ENCODE measurements around the gene WDFY2. TPM values are rescaled to one million over a fixed set of nuclear protein-coding genes. Genes with fewer than 3 reads are reported as not detected.

The WDFY2 gene
- total and polyA plus RNA-seq, 2 of the 13 experiments (the other 11 are each of a cell fraction or from before 2014, with no cell fraction given) = 22.6 to 27.0 TPM

GRCh38 chr13:51643882-51644281 lies 59.6 kb downstream of the WDFY2 start:
- peaks cover 64% of the 10 kb centered on the region for H3K4me1 ChIP-seq (ENCODE audit: insufficient read depth, low read length)
- no peaks in the 10 kb centered on the region for H3K9me3 ChIP-seq (ENCODE audit: low read length)
- peaks cover 90% of the 10 kb centered on the region for H3K79me2 ChIP-seq (ENCODE audit: insufficient read depth, low read length)
- H3K36me3 ChIP-seq (replicated peaks in 1 of 2; ENCODE audit: control insufficient read depth in 1 of 2, insufficient read depth in 2 of 2, low read length in 2 of 2) = peaks cover 0 to 4% of the 10 kb centered on the region in 2 experiments; a peak in 1 of 5 replicates
- in situ Hi-C loops (cut with HindIII; ENCODE audit: extremely low pct_ligation_motif_present, low pct_unique_long_range_greater_than_20kb) (no loop called here), intact Hi-C loops (cut with micrococcal nuclease; ENCODE audit: unreplicated experiment) (no loop called here)
- no peak overlapping the region for H3K4me2 ChIP-seq (ENCODE audit: low read depth, low read length)
- ATAC-seq (peak; percentile 67), FAIRE-seq (no peak), DNase-seq (ENCODE audit: low spot score) (peak; percentile 63)
- no peaks in the 10 kb centered on the region for H4K20me1 ChIP-seq (ENCODE audit: insufficient read depth, low read length)
- no TSS peak for BruUV-seq (replicated peaks)
- POLR2A ChIA-PET = interaction anchor here (0.6 to 1.4 kb wide), 2 partner anchors 11 to 191 kb away, joined by 4 read pairs; partner anchors contain the start of gene INTS6
- H3K9ac ChIP-seq (ENCODE audit: insufficient read depth, low read depth, low read length) = no peak overlapping the region; the same call in 1 of the 2 replicates
- CTCF ChIA-PET (ENCODE audit: low intra/inter-chr PET ratio, low total read pairs) = no interaction called here
- no peaks in the 10 kb centered on the region; a peak in 1 of 5 replicates for H3K27me3 ChIP-seq (ENCODE audit: control insufficient read depth in 1 of 2, insufficient read depth in 2 of 2, low read length in 2 of 2)
- H2AFZ ChIP-seq (ENCODE audit: low read length) = no peak overlapping the region
- WGBS (ENCODE audit: low lambda C conversion rate) = 79% methylated on average over 1 of the region's 1 CpG
- no peak overlapping the region; a peak in 1 of 6 replicates for H3K4me3 ChIP-seq (replicated peaks in 1 of 3; ENCODE audit: insufficient read depth in 1 of 3, low read depth in 2 of 3, low read length in 3 of 3)
- H3K27ac ChIP-seq (ENCODE audit: extremely low read length, insufficient read depth, low read length) = peak overlapping the region; percentile 65
- no peak for TF ChIP-seq ZNF318 (CRISPR knock-in tag; IDR thresholded peaks at IDR 0.05)
- TF ChIP-seq ZNF383 (CRISPR knock-in tag; IDR thresholded peaks at IDR 0.05; ENCODE audit: borderline replicate concordance) = no peak
- peak; percentile 75 for TF ChIP-seq ZNF652 (CRISPR knock-in tag; IDR thresholded peaks at IDR 0.05; ENCODE audit: borderline replicate concordance, low read depth)
- no peak for TF ChIP-seq ZNF816 (CRISPR knock-in tag; IDR thresholded peaks at IDR 0.05; ENCODE audit: borderline replicate concordance)
- TF ChIP-seq ARID5B (CRISPR knock-in tag; IDR thresholded peaks at IDR 0.05) = peak; percentile 21; the same call in 1 of the 2 replicates
- TF ChIP-seq ZNF382 (CRISPR knock-in tag; IDR thresholded peaks at IDR 0.05; ENCODE audit: borderline replicate concordance) = no peak
- TF ChIP-seq ETV5 (CRISPR knock-in tag; IDR thresholded peaks at IDR 0.05; ENCODE audit: borderline replicate concordance) = peak; percentile 9; the same call in 1 of the 2 replicates
- no peak for TF ChIP-seq NFRKB (IDR thresholded peaks at IDR 0.05)
- TF ChIP-seq BRF2 (CRISPR knock-in tag; IDR thresholded peaks at IDR 0.05) = no peak

Data from HepG2 (cell line).